DND-41 (cell line): ENCODE measurements around the gene LLGL2.

Experiments used
- CTCF ChIP-seq: IDR thresholded peaks from 2 replicates; pipeline ENCODE4 v1.5.1; 2012; ENCODE audit warnings: borderline replicate concordance, low read length, moderate library complexity, mild to moderate bottlenecking; ENCODE audit not compliant: poor library complexity, severe bottlenecking; ENCODE audit errors: extremely low read depth
- EZH2 ChIP-seq: IDR thresholded peaks from 3 replicates; pipeline ENCODE4 v1.6.1; 2012; ENCODE audit warnings: borderline replicate concordance, low read depth, mild to moderate bottlenecking, moderate library complexity, low read length, inconsistent platforms; ENCODE audit not compliant: severe bottlenecking

DNA sequence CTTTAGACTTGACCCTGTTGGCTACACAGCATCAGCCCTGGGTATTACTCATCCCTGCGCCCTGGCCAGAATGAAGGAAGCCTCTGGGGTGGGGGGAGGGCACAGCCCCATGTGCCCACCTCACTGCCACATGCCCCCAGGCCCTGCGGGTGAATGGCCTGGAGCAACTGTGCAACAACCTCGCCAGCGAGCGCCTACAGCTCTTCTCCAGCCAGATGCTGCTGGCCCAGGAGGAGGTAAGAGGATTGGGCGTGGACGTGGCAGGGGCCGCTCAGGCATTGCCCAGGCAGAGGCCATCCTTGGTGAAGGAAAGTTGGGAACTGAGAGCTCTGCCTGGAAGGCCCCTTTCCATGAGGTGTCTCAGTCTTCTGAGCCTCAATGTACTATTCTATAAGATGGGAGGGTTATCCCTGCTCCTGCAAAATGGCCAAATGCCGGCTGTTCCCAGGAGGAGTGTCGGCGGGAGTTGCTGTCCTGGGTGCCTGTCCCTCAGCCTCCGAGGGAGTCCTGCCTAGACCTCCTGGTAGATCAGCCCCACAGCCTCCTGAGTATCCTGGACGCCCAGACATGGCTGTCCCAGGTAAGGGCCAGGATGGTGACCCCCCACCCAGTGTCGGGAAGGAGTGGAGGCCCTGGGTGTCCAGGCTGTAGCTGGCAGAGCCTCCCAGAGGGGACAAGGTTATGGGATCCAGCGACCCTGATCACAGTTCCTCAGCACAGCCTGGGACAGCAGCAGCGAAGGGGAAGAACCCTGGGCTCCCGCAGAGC, 71.0 kb downstream of the LLGL2 start:
- TF ChIP-seq CTCF (no peak), EZH2 (no peak)
